Esophagus squamous epithelium (tissue), 5 donors: ENCODE results near the gene SUPV3L1. TPM values are rescaled to one million over a fixed set of nuclear protein-coding genes. Genes with fewer than 3 reads are reported as not detected.
A peak's percentile ranks its signal among the peaks of the same experiment; 100 is the strongest.

Source experiments
- DNase-seq: peaks from one replicate; lab custom pipeline; 2025; lab: John Stamatoyannopoulos, UW
- H3K27ac ChIP-seq, 4 donors: fragments of 200-600 bp; sonication (generic); one replicate each; pipeline ENCODE4 v1.5.1; 2016 to 2019; ENCODE audit warnings: mild to moderate bottlenecking in 1 of 4
- H3K27me3 ChIP-seq, 4 donors: fragments of 200-600 bp; sonication (generic); 1 replicate in 3 of 4; 2 replicates in 1 of 4; pipeline versions ENCODE4 v1.5.1 to v1.6.0; 2017 to 2021; ENCODE audit warnings: antibody characterized with exemption in 1 of 4
- H3K36me3 ChIP-seq, 3 donors: fragments of 200-600 bp; sonication (generic); one replicate each; pipeline ENCODE4 v1.5.1; 2016 to 2019
- H3K4me1 ChIP-seq, 3 donors: fragments of 200-600 bp; sonication (generic); one replicate each; pipeline ENCODE4 v1.5.1; 2017 to 2019
- H3K4me3 ChIP-seq, 4 donors: fragments of 200-600 bp; sonication (generic); 1 replicate in 3 of 4; 2 replicates in 1 of 4; pipeline ENCODE4 v1.5.1; 2016 to 2019; ENCODE audit warnings: mild to moderate bottlenecking in 2 of 4, moderate library complexity in 1 of 4
- H3K9me3 ChIP-seq, 3 donors: fragments of 200-600 bp; sonication (generic); one replicate each; pipeline ENCODE4 v1.5.1; 2016 to 2019
- CTCF ChIP-seq, 6 experiments: fragments of 450-650 bp in 4 of 6; fragments of 200-600 bp in 2 of 6; sonication (generic) in 2 of 6; IDR thresholded peaks; one replicate each; pipeline ENCODE4 v1.5.1; 2016 to 2019; ENCODE audit warnings: antibody characterized with exemption in 6 of 6, mild to moderate bottlenecking in 4 of 6, moderate library complexity in 4 of 6
- POLR2A ChIP-seq, 4 donors: fragments of 450-650 bp; IDR thresholded peaks; one replicate each; pipeline ENCODE4 v1.6.1; 2017; ENCODE audit warnings: antibody characterized with exemption in 4 of 4, mild to moderate bottlenecking in 4 of 4, moderate library complexity in 3 of 4
- WGBS, 2 donors: methylation state at CpG; one replicate each; pipeline ENCODE4 v1.1.5; 2018; 5-methylcytosine and 5-hydroxymethylcytosine counted together
- intact Hi-C: fragments of 100-400 bp; cut with DNase I; formaldehyde crosslinking; loops from one replicate; pipeline ENCODE4 v1.15.0; 2022
- total RNA-seq, 4 donors: library from RNA; depleted of rRNA; stranded (reverse); fragments of >200 nt; gene quantifications; one replicate each; pipeline ENCODE4 v1.1.0, GENCODE V29; 2016
- donor health status: DM: yes; HTN: yes; CAD: no.

Gene SUPV3L1
- total RNA-seq, 4 donors from 2014 or later, result 10.4 to 31.9 (median 20.9) TPM

DNA sequence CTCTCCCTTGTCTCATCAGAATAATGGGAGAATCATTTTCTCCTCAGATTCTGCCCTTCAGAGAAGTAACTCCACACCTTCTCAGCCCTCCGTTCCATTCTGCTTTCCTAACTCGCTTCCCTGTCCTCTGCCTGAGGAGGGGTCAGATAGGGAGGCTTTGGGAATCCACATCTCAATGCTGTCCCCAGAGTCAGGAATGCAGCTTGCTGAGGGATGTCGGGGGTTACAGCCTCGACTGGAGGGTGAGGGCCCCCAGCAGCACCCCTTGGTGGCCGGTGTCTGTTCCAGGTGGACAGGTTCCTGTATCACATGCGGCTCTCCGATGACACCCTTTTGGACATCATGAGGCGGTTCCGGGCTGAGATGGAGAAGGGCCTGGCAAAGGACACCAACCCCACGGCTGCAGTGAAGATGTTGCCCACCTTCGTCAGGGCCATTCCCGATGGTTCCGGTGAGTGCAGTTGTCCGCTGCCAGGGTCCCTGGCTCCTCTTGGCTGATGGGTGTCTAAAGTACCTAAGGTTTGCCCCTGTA is 47.0 kb downstream of the SUPV3L1 start:
- Histone ChIP-seq H3K4me1 (peaks cover 7 to 53% (median 23%) of the 10 kb centered on the region in 3 donors), H3K4me3 (no peak overlapping the region), H3K27me3 (no peaks in the 10 kb centered on the region), H3K9me3 (no peaks in the 10 kb centered on the region), H3K27ac (no peak overlapping the region), H3K36me3 (no peaks in the 10 kb centered on the region)
- TF ChIP-seq POLR2A (IDR thresholded peaks at IDR 0.05) (no peak), CTCF (IDR thresholded peaks at IDR 0.05) (no peak)
- intact Hi-C loops, result no loop called here
- WGBS, 2 donors, result 84 to 96% methylated on average over 7 to 12 of the region's 14 CpGs
- no peak for DNase-seq

GRCh38 chr10:69228151-69228550 is 48.1 kb downstream of the SUPV3L1 start:
- Histone ChIP-seq H3K4me3 (no peak overlapping the region), H3K9me3 (no peaks in the 10 kb centered on the region), H3K4me1 (peaks cover 7 to 48% (median 19%) of the 10 kb centered on the region in 3 donors), H3K27me3 (no peaks in the 10 kb centered on the region), H3K27ac (peak overlapping the region in 1 of 4 donors; percentile 70), H3K36me3 (no peaks in the 10 kb centered on the region)
- TF ChIP-seq POLR2A (IDR thresholded peaks at IDR 0.05), result no peak
- TF ChIP-seq CTCF (IDR thresholded peaks at IDR 0.05), result no peak
- 59 to 72% methylated on average over 2 of the region's 2 CpGs for WGBS, 2 donors
- DNase-seq, result no peak
- intact Hi-C loops, result no loop called here

- Histone ChIP-seq H3K27me3 (no peaks in the 10 kb centered on the region), H3K36me3 (no peaks in the 10 kb centered on the region), H3K9me3 (no peaks in the 10 kb centered on the region), H3K4me3 (peak overlapping the region in 1 of 4 donors; percentile 34), H3K4me1 (peaks cover 7 to 40% (median 19%) of the 10 kb centered on the region in 3 donors), H3K27ac (peak overlapping the region in 3 of 4 donors; percentile 47 to 75 (median 70))
- intact Hi-C loops, result no loop called here
- no peak for DNase-seq
- no peak for TF ChIP-seq POLR2A (IDR thresholded peaks at IDR 0.05)
- TF ChIP-seq CTCF (IDR thresholded peaks at IDR 0.05), result no peak
- WGBS, 2 donors, result 45 to 71% methylated on average over 4 to 7 of the region's 8 CpGs
These were observed 49.5 kb downstream of the SUPV3L1 start for GRCh38 chr10:69229616-69229916.

GRCh38 chr10:69230128-69230527 is 50.1 kb downstream of the SUPV3L1 start:
- H3K4me1 ChIP-seq, result peaks cover 7 to 34% (median 15%) of the 10 kb centered on the region in 3 donors
- intact Hi-C loops, result no loop called here
- no peaks in the 10 kb centered on the region for H3K27me3 ChIP-seq
- TF ChIP-seq POLR2A (IDR thresholded peaks at IDR 0.05) (no peak), CTCF (IDR thresholded peaks at IDR 0.05) (no peak)
- no peaks in the 10 kb centered on the region for H3K9me3 ChIP-seq
- 52 to 100% methylated on average over 4 to 5 of the region's 5 CpGs for WGBS, 2 donors
- no peak overlapping the region for H3K4me3 ChIP-seq
- DNase-seq, result no peak
- H3K36me3 ChIP-seq, result no peaks in the 10 kb centered on the region
- H3K27ac ChIP-seq, result peak overlapping the region in 1 of 4 donors; percentile 70

GRCh38 chr10:69232252-69232651 is 52.2 kb downstream of the SUPV3L1 start:
- Histone ChIP-seq H3K9me3 (no peaks in the 10 kb centered on the region), H3K27ac (no peak overlapping the region), H3K4me3 (no peak overlapping the region), H3K4me1 (peaks cover 0 to 24% (median 8%) of the 10 kb centered on the region in 3 donors), H3K27me3 (no peaks in the 10 kb centered on the region), H3K36me3 (no peaks in the 10 kb centered on the region)
- no peak for DNase-seq
- intact Hi-C loops, result no loop called here
- no peak for TF ChIP-seq CTCF (IDR thresholded peaks at IDR 0.05)
- TF ChIP-seq POLR2A (IDR thresholded peaks at IDR 0.05), result no peak
- WGBS, 2 donors, result 69 to 83% methylated on average over 7 to 9 of the region's 9 CpGs
